GM19025 (cell line): Measurements from ENCODE around the gene ENKD1.

Source experiments
- ATAC-seq: cut with Tn5 transposase; IDR thresholded peaks from one replicate; pipeline ENCODE4 v1.9.1; 2021; ENCODE audit warnings: mild to moderate bottlenecking, low read depth, moderate library complexity; ENCODE audit not compliant: unreplicated experiment

Gene ENKD1

DNA sequence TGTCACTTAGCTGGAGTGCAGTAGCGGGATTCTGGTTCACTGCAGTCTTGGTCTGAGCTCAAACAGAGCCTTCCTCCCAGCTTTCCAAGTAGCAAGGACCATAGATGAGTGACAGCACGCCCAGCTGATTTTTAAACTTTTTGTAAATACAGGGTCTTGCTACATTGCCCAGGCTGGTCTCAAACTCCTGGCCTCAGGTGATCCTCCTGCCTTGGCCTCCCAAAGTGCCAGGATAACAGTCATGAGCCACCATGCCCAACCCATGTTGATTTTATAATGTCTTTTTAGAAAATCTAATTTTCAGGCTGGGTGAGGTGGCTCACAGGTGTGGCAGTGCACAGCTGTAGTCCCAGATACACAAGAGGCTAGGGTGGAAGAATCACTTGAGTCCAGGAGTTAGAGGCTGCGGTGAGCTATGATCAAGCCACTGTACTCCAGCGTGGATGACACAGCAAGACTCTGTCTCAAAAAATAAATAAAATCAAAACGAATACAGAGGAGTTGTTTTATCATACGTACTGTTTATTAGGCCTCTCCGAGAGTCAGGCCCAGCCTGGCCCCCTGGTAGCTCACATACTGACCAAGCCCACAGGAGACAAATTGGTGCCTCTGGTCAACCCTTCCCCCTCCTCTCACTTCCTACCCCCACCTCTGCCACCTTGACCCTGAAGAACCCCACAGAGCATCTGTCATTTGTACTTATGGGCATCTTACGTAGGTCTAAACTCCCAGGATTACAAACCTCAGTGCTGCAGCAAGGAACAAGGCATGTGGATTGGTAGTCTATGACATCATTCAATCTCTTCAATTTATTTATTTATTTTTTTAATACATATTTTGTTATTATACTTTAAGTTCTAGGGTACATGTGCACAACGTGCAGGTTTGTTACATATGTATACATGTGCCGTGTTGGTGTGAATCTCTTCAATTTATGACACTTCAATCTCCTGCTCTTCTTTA, 13.7 kb upstream of the ENKD1 start:
- ATAC-seq = no peak

DNA sequence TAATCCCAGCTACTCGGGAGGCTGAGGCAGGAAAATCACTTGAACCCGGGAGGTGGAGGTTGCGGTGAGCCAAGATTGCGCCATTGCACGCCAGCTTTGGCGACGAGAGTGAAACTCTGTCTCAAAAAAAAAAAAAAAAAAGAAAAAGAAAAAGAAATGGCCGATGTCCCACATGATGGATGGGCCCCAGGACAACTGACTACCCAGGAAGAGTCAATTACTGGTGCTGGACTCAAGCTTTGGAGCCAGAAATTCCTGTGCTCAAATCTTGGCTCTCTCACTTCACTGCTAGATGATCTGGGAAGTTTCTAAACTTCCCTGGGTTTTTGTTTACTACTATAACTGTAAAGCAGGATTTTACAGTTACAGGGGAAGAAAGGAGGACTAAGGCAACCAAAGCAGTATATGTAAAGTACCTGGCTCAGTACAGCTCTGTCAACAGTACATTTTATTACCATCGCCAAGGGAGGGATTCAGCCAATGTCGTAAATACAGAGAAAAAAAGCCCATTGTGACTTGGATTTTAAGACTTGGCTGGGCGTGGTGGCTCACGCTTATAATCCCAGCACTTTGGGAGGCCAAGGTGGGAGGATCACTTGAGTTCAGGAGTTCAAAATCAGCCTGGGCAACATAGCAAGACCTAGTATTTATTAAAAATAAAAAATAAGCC, 11.9 kb upstream of the ENKD1 start:
- ATAC-seq = no peak

DNA sequence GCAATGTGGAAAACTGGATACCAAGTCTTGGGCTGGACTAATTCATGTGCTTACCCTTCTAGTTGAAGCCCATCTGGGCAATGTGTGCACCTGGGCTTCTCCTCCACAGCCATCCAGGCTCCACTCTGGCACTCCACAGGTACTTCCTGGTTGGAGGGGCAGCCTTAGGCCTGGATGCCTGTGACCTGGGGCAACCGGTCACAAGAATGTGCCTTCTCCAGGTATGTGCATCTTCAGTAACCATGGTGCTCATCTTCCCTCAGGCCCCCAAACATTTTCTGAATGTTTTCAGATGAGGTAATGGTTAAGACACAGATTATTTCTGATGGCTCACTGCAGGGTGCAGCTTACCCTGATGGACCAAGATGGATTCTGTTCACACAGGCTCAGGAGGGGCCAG, 11.2 kb upstream of the ENKD1 start:
- ATAC-seq = no peak

DNA sequence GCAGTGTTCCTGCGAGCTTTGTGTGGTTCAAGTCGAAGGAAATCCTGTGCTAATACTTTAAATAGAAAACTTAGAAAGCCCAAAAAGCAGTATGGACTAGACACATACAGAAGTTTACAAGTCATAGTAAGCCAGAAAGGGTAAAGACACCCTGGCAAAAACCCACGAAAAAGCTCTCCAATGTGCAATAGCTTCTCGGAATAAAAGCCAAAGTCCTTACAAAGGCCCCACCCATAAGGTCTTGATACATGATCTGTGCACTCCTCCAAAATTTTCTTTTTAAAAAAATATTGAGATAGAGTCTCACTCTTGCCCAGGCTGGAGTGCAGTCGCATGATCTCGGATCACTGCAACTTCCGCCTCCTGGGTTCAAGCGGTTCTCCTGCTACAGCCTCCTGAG, 10.4 kb upstream of the ENKD1 start:
- ATAC-seq = no peak

DNA sequence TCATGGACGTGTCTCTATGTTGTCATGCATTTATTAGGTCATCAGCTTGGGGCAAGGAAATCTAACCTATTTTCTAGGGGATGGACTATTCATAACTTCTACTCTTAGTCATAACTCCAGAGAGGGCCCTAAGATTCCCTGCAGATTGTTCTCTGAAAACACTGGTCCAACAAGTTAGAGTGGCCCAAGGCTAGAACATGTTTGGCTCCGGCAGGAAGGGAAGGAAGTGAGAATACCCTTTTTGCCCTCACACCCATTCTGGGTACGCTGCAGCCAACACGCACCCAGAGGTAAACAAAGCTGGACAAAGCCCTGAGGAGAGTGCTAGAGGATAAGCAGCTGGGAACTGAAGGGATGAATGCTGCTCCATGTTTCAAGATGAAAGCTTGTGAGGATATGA, 10.0 kb upstream of the ENKD1 start:
- ATAC-seq = no peak

DNA sequence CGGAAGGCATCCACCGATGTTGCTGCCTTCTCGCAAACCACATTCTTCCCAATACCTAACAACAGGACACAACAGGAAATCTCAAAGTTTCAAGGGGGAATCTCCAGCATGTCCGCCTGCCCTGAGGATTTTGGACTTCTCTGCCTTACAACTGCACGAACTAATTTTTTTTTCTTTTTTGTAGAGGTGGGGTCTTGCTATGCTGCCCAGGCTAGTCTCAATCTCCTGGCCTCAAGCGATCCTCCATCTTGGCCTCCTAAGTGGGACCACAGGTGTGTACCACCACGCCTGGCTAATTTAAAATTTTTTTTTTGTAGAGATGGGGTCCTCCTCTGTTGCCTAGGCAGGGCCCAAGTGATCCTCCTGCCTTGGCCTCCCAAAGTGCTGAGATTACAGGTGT, 9.4 kb upstream of the ENKD1 start:
- ATAC-seq = no peak

DNA sequence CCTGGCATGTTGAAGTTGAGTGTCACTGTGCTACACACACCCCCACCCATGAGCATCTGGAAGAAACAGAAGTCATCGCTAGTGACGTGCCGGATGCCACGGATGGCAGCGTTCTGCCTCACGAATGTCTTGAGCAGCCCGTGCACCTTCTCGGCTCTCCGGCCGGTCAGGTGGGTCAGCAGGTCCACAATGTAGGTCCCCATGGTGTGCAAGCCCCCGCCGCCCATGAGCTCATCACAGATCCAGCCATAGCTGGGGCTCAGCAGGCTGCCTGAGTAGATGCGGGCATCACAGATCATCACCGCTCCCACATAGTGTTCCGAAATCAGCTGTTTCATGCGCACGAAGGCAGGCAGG, 9.0 kb upstream of the ENKD1 start:
- no peak for ATAC-seq

DNA sequence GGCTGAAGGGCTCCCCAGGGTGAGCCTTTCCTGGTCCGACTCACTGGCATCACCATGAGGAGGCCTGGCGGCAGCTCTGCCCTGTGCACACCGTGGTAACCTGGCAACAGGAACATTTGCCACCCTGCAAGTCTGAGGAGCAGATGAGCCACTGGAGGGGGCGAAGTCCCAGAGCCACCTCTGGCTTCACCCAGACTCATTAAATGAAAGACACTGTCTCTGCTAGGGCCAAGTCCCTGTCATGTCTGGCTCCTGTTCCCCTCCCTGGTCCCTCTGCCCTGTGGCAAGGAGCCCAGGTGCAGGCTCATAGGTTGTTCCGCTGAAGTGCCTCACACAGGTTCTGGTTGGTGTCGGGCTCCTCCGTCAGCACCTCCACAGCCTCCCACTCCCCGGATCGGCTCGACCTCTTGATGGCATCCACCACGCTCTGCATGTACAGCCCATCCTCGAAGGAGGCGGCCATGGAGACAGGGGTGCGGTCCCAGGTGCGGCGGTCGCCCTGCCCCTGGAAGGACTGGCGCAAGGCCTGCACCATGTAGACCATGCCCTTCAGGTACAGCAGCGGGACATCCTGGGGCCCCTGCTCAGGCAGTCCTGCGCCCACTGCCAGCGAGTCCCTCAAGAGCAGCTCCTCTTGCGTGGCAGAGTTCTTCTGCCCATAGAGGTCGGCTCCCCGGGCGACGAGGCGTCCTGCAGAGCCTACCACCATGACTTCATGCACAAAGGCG, 8.5 kb upstream of the ENKD1 start:
- ATAC-seq = no peak

DNA sequence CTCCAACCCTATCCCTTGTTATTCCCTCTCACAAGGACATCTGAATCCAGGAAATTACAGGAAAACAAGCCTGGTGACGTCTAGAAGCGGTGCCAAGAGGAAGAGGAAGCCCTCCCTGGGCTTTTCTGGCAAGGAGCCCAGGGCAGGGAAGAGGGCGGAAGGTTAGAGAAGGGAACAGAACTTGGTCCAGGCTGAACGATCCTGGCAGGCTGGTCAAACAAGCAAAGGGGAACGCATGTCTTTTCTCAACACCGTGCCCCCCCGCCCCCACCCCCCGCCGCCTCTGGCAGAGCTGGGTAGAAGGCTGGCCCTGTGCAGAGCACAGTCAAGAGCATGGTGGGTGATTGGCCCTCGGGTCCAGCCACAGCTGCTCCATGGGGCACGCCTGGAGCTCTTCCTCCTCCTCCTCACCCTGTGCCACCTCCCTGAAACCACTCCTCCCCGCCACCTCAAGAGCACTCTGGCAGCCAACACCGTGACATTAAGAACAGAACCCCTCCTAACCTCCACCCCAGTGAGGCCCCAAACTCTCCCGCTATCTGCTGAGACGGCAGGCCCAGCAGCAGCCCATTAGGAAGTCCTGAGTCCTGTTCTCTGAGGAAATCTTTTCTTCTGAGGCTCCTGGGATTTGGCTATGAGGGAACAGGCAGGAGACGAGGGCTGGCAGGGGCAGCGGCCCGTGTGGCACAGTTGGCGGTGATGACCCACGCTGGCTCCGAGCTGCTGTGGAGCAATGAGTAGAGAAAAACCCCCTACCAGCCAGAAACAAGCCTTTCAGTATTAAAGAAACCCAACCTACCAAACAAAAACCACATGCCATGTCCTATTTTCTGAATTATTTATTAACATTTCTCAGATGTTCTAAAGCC, 7.4 kb upstream of the ENKD1 start:
- ATAC-seq = no peak

DNA sequence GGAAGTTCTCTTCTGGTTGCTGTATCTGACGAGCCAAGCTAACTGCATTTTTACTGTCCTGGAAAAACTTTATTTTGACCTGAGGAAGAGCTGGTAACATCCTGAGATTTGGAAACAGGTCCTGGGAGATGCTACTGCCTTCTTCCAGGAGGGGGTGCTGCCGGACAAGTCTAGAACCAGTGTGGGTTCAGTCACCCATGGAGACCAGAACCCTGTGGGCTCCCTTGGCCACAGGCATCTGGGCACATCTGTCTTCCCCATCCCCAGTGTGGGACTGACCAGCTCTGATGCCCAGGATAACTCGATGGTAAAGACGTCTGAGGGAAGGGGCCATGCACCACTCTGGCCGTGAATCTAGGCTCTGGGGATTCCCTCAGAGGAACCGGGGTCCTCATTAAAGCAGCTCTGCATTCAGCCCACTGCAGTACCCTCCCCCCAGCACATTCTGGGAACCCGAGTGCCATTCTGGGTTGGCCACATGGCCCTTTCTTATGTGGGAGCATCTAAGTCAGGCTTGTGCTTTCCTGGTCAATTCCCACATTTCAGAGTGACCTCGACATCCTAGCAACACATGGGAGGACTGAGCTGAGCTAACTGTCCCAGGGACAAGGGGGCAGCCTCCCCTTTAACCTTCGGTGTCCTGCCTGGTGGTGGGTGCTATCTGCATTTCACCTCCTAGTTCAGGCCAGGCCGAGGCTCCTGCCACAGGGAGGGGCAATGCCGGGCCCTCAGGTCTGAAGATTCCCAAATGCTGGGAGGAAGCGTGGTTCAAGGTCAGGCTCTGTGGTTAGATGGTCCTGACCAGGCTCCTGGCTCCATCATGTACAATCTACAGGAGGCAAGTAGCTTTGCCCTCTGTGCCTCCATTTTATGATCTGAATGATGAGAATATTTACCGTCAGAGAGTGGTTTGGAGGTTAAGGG, 6.5 kb upstream of the ENKD1 start:
- ATAC-seq = no peak

DNA sequence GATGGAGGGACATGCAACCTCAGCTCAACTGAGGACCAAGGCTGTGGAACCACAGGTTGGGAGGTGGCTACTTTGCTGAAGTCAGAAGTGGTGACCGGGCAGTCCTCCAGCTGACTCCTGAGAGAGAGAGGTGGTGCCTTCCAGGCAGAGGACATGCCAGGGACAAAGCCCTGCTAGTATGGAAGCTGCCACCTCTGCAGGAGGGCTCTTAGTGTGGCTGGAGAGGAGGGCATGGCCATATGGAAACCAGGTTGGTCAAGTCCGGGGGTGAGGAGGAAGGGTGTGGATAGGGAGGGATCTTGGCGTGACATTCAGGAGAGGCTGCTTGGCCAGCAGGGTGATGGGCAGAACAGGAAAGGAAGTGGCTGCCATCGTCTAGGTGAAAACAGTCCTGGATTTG, 5.8 kb upstream of the ENKD1 start:
- no peak for ATAC-seq

DNA sequence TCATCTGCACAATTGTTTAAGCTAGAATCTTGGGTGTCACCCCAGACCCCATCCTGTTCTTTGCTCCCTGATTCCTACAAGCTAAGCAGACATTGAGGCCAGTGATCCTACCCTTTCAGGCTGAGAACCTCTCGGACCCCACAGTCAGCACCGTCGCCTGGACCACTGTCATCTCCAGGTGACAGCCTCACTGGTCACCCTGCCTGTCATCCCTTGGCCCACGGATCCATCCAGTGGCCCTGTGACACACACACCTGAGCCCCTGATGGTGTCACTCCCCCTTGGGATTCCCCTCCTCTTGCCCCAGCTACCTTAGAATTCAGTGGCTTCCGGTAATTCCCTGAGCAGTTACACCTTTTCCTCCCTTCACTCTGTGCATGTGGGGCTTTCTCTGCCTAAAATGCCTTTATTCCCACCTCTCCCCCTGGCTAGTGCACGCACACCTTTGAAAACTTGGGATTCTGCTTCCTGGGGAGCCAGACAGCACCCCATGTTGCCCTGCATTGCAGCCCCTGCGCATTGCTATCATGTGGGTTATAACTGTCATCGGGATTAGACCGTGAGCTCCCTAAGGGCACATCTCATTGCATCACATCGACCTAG, 3.0 kb upstream of the ENKD1 start:
- ATAC-seq = no peak

DNA sequence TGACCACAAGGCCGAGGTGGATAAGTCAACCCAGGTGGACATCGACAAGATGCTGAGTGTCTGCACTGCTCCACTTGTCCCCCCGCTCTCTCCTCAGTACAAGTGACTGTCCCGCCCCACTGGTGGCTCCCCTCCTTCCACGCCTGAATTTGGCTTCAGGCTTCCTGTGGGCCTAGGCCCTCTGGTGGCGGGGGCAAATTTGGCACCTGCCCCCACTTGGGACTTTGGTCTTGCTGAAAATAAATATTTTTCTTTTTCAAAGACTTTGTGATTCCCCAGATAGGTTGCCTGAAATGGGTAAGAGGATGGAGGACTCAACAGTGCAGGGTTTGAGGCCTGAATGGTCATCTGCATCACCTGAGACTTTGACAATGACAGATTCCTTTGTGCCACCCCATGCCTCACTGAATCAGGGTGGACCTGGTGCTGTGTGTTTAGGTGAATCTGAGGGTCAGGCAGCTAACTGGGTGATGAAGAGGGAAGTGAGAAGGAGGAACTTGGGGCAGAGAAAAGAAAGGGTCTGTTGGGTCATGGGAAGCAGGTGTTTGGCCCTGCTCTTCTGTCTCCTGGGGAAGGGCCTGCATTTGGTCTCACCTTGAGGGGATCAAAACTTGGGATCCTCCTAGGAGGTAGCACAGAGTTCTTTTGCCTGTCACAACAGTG, 2.1 kb upstream of the ENKD1 start:
- no peak for ATAC-seq

DNA sequence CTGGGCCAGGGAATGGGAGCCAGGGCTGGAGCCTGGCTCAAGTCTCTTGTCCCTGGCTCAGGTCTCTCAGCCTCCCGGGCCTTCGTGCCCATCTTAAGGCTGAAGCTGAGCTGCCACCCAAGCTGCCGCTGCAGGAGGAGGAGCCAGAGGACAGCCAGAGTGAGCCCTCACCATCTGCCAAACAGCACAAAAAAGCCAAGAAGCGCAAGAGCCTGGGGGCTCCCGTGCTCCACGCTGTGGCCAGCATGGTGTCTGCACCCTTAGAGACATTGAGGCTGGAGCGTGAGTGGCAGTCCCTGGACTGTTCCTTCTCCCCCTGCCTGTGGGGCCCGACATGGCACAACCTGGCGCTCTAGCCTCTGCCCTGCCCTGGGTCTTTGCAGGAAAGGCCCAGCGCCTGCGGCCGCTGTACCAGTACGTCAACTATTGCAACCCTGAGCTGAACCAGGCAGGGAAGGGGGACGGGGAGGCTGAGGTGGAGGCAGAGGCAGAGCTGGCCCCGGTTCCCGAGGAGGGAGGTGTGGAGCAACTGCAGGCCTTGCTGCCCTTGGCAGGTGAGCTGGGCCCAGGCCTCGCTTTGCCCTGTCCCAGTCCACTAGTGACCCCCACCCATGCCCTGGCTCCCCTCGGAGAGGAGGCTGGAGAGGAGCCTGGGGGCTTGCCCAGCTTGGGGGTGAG, 1.4 kb upstream of the ENKD1 start:
- ATAC-seq = peak; percentile 69

DNA sequence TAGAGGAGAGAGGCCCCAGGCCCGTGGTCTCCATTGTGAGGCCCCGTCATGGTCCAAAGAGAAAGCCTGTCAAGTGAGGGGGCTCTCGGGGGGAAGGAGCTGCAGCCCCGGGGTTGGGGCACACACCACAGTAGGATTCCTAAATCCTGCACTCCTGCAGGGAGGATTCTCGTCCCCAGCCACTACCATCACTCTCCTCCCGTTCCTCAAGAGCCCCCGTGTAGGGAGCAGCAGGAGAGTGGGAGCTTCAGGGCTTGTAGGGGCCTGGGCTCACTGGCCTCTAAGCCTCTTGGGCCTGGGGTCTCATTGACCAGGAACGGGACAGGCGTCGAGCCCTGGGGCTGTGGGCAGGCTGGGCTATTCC, 885 bp upstream of the ENKD1 start:
- no peak for ATAC-seq

DNA sequence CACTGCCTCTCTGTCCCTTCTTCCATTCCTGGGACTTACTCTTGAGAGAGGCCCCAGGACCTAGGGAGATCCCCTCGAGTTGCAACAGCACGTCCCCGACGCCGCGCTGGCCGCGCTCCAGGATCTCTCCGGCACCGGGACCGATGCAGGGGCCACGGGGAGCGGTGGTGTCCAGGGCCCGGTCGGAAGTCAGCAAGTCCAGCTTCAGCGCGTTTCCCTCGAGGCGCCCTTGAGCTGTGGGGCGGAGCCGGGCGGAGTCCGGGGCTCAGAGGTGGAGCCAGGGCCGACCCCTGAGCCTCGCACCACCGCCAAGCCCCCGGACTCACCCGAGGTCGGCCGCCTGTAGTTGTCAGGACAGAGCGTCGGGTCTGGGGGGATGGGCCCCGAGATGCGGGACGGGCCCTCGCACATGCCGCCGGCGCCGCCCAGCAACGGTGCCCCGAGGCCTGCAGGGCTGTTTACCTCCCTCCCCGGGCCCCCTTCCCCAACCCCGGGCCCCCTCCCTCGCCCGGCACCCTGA, 458 bp downstream of the ENKD1 start:
- ATAC-seq = peak; percentile 5

DNA sequence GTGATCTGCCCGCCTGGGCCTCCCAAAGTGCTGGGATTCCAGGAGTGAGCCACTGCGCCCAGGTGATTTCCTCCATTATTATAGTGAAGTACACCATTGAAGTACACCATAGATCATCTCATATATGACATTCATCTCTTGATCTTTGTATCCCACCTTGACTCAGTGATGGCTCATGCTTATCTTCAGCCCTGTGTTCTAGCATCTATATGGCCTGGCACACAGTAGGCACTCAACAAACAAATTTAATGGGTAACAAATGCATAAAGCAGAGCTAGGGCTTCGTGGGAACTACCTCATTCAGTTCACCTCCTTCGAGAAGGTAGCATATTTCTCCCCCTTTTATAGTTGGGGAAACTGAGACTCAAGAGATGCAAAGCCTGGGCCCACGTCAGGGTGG, 952 bp downstream of the ENKD1 start:
- ATAC-seq = no peak

DNA sequence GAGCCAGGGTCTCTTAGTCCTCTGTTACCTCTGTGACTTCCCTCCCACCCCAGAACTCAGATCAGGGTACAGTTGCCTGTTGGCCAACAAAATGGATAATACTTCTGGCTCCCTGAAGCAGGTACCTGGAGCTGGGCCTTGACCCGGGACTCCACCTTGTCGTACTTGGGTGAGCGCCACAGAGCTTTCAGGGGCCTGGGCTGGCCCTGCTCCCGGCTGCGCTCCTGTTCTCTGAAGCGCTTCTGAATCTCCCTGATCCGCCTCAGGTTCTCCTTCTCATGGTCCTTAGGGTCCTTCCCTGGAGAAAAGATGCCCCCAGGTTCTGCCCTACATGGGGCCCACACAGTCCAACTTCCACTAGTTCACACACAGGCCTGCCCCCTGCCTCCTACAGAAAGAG, 1.7 kb downstream of the ENKD1 start:
- ATAC-seq = no peak
